ENCODE data around the gene S1PR4.

- TF ChIP-seq CTCF (IDR thresholded peaks at IDR 0.05; ENCODE audit: insufficient read depth, low read length) (no peak), REST (IDR thresholded peaks at IDR 0.05; ENCODE audit: insufficient replicate concordance, low read depth) (peak; percentile 54)
These were observed at the start of gene S1PR4 for GRCh38 chr19:3178377-3178972.

All from HL-60 (cell line).